Left cardiac atrium (tissue), 4 donors: ENCODE results near the gene LLPH. TPM values are rescaled to one million over a fixed set of nuclear protein-coding genes. Genes with fewer than 3 reads are reported as not detected.
A peak's percentile ranks its signal among the peaks of the same experiment; 100 is the strongest.
"Not testable (repeated sequence)": the region's sequence is repeated elsewhere in the genome, so short reads cannot be mapped to it uniquely, and the experiment has no call there.

Source experiments
- ATAC-seq, 2 donors: fragments of 200-7000 bp; cut with Tn5 transposase; one replicate each; pipeline ENCODE4 v1.9.1; 2020; ENCODE audit warnings: mild to moderate bottlenecking in 2 of 2, moderate library complexity in 2 of 2
- DNase-seq: peaks from one replicate; pipeline ENCODE4 v3.0.0-alpha.2; 2020
- intact Hi-C, 2 donors: fragments of 100-400 bp; cut with DNase I; formaldehyde crosslinking; loops; one replicate each; pipeline versions ENCODE4 v1.14.1 to v1.15.1; 2022 to 2023
- long read RNA-seq: library from polyadenylated mRNA; unstranded; transcript quantifications from one replicate; pipeline ENCODE4 v2.0.0, GENCODE V29; 2021
- total RNA-seq, 2 donors: library from RNA; stranded (reverse); fragmentation: NEBNext Ultra II Directional; extraction: Animal tissue kit (Norgen Biotek cat#: 25700); gene quantifications; one replicate each; pipeline ENCODE4 v1.2.1, GENCODE V29; 2021
- donor health status: DM: no; HTN: yes; CAD: no.
- donor health status: DM: no; HTN: yes; CAD: no; lungs with severe emphysema.
- donor health status: DM: yes; HTN: yes; CAD: no.
- donor health status: Dilated cardiomyopathy.

The LLPH gene
- total RNA-seq = 10 to 100 TPM; 14.9 to 21.0 TPM
- long read RNA-seq, full-length matches to known transcripts = 7 of 8 reads
- long read RNA-seq, partial matches to known transcripts = 0 of 8 reads
- long read RNA-seq, other reads (novel, unspliced or antisense) = 1 of 8 reads

- peak; percentile 96 to 97 for ATAC-seq
- peak; percentile 94 for DNase-seq
- intact Hi-C loops = no loop called here
Observed at GRCh38 chr12:66130267-66131066, at the start of gene LLPH. TSS of gene LLPH (minus strand) at chr12:66130750. CDS start at chr12:66129106, 1,644 bp downstream.

- no peak for DNase-seq
- ATAC-seq = peak; percentile 57 to 68
- intact Hi-C loops = loop anchor here in 1 of 2 donors (10.0 kb wide), 1 partner anchor 58 kb away; no protein-coding TSS in a partner anchor
Observed at GRCh38 chr12:66176105-66176900, 45.8 kb upstream of the LLPH start.

GRCh38 chr12:66174391-66175325 is 44.1 kb upstream of the LLPH start:
- ATAC-seq, DNase-seq: not testable (repeated sequence)
- intact Hi-C loops = loop anchor here in 1 of 2 donors (10.0 kb wide), 1 partner anchor 60 kb away; no protein-coding TSS in a partner anchor

- no peak for DNase-seq
- no peak for ATAC-seq
- intact Hi-C loops = loop anchor here in 1 of 2 donors (10.0 kb wide), 1 partner anchor 64 kb away; no protein-coding TSS in a partner anchor
Observed at GRCh38 chr12:66170606-66171005, 40.1 kb upstream of the LLPH start.

GRCh38 chr12:66169221-66170170 is 38.9 kb upstream of the LLPH start, which contains the start of gene TMBIM4:
TSS of gene TMBIM4 (minus strand) at chr12:66169996. CDS start at chr12:66169951, 45 bp downstream.
- ATAC-seq = peak; percentile 97
- intact Hi-C loops = loop anchor here (10.0 kb wide), 2 partner anchors 65 to 135 kb away; partner anchors contain the start of gene HELB (in 1 of the 2)
- DNase-seq = peak; percentile 92

GRCh38 chr12:66168410-66168809 is 37.9 kb upstream of the LLPH start:
- DNase-seq (no peak), ATAC-seq (no peak)
- intact Hi-C loops = loop anchor here in 1 of 2 donors (10.0 kb wide), 1 partner anchor 136 kb away; the partner anchor contains the start of gene HELB

- ATAC-seq = no peak
- DNase-seq = no peak
- intact Hi-C loops = loop anchor here in 1 of 2 donors (10.0 kb wide), 1 partner anchor 138 kb away; the partner anchor contains the start of gene HELB
Observed at GRCh38 chr12:66166561-66166960, 36.0 kb upstream of the LLPH start.

- ATAC-seq = no peak
- intact Hi-C loops = loop anchor here in 1 of 2 donors (10.0 kb wide), 1 partner anchor 140 kb away; the partner anchor contains the start of gene HELB
- DNase-seq = no peak
Observed at GRCh38 chr12:66165141-66165540, 34.6 kb upstream of the LLPH start.

- no peak for ATAC-seq
- intact Hi-C loops = loop anchor here in 1 of 2 donors (10.0 kb wide), 1 partner anchor 140 kb away; the partner anchor contains the start of gene HELB
- DNase-seq = no peak
Observed at GRCh38 chr12:66164349-66164821, 33.8 kb upstream of the LLPH start.

GRCh38 chr12:66163289-66163688 is 32.7 kb upstream of the LLPH start:
- intact Hi-C loops = loop anchor here in 1 of 2 donors (10.0 kb wide), 1 partner anchor 142 kb away; the partner anchor contains the start of gene HELB
- ATAC-seq (no peak), DNase-seq (no peak)

GRCh38 chr12:66162701-66163100 is 32.2 kb upstream of the LLPH start:
- intact Hi-C loops = loop anchor here in 1 of 2 donors (10.0 kb wide), 1 partner anchor 142 kb away; the partner anchor contains the start of gene HELB
- DNase-seq (no peak), ATAC-seq (no peak)

GRCh38 chr12:66160704-66161103 is 30.2 kb upstream of the LLPH start:
- no peak for ATAC-seq
- intact Hi-C loops = loop anchor here in 1 of 2 donors (10.0 kb wide), 1 partner anchor 144 kb away; the partner anchor contains the start of gene HELB
- no peak for DNase-seq

GRCh38 chr12:66159123-66159522 is 28.6 kb upstream of the LLPH start:
- intact Hi-C loops = no loop called here
- ATAC-seq (no peak), DNase-seq (no peak)

GRCh38 chr12:66156654-66157053 is 26.1 kb upstream of the LLPH start:
- intact Hi-C loops = no loop called here
- ATAC-seq = no peak
- DNase-seq = no peak

GRCh38 chr12:66154776-66155175 is 24.2 kb upstream of the LLPH start:
- intact Hi-C loops = no loop called here
- peak in 1 of 2 donors; percentile 70 for ATAC-seq
- DNase-seq = no peak

- intact Hi-C loops = no loop called here
- ATAC-seq (peak in 1 of 2 donors; percentile 39), DNase-seq (no peak)
Observed at GRCh38 chr12:66152732-66153131, 22.2 kb upstream of the LLPH start.
